ENCODE measurements around the gene MRPL24.

DNA sequence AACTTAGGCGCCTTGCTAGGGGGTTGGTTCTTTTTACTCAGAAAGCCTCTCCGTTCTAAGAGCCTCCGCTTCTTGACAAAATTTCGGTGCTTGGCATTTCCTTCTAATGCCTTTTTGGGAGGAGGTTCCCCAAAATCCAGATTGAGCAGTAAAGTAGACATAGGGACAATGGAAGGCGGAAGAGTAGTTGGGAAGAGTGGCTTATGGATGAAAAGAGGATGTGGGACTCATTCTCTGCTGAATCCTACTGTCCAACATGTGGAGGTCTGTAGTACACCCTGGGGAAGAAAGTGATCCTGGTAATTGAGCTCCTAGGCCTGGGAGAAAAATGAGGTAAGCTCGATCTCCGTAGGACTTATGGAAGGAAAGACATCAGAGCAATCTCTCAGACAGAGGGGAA is 13.4 kb downstream of the MRPL24 start:
- TF ChIP-seq TAF1 (IDR thresholded peaks at IDR 0.05; ENCODE audit: low read depth, low read length) = no peak
- TF ChIP-seq RAD21 (IDR thresholded peaks at IDR 0.05 in 1 of 2, conservative IDR thresholded peaks at IDR 0.05 in 1 of 2; ENCODE audit: low read depth in 2 of 2, low read length in 2 of 2) = no peak
- TF ChIP-seq, protein P1, sequence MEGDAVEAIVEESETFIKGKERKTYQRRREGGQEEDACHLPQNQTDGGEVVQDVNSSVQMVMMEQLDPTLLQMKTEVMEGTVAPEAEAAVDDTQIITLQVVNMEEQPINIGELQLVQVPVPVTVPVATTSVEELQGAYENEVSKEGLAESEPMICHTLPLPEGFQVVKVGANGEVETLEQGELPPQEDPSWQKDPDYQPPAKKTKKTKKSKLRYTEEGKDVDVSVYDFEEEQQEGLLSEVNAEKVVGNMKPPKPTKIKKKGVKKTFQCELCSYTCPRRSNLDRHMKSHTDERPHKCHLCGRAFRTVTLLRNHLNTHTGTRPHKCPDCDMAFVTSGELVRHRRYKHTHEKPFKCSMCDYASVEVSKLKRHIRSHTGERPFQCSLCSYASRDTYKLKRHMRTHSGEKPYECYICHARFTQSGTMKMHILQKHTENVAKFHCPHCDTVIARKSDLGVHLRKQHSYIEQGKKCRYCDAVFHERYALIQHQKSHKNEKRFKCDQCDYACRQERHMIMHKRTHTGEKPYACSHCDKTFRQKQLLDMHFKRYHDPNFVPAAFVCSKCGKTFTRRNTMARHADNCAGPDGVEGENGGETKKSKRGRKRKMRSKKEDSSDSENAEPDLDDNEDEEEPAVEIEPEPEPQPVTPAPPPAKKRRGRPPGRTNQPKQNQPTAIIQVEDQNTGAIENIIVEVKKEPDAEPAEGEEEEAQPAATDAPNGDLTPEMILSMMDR (IDR thresholded peaks at IDR 0.05; ENCODE audit: control extremely low read depth in 1 of 3, insufficient read depth in 1 of 3, low read depth in 1 of 3, low read length in 3 of 3) = no peak
- TF ChIP-seq ASH2L (IDR thresholded peaks at IDR 0.05; ENCODE audit: low read length) = no peak
- TF ChIP-seq CEBPB (IDR thresholded peaks at IDR 0.05; ENCODE audit: low read depth, low read length) = no peak
- TF ChIP-seq POLR2A (IDR thresholded peaks at IDR 0.05; ENCODE audit: control extremely low read depth in 1 of 2, low read depth in 2 of 2, low read length in 2 of 2) = no peak
- TF ChIP-seq SIN3A (conservative IDR thresholded peaks at IDR 0.05 in 1 of 2, IDR thresholded peaks at IDR 0.05 in 1 of 2; ENCODE audit: low read depth in 1 of 2, low read length in 2 of 2) = no peak
- no peak for TF ChIP-seq YY1 (IDR thresholded peaks at IDR 0.05; ENCODE audit: low read depth, low read length)
- no peak for TF ChIP-seq TBP (IDR thresholded peaks at IDR 0.05; ENCODE audit: low read depth, low read length)
- no peak for TF ChIP-seq SP1 (IDR thresholded peaks at IDR 0.05; ENCODE audit: low read depth, low read length)
- TF ChIP-seq SUZ12 (IDR thresholded peaks at IDR 0.05; ENCODE audit: low read length) = no peak
- TF ChIP-seq SRF (IDR thresholded peaks at IDR 0.05; ENCODE audit: low read depth, low read length) = no peak

All from H1 (cell line).